Measurements from ENCODE around the gene DHRSX.

The DHRSX gene

DNA sequence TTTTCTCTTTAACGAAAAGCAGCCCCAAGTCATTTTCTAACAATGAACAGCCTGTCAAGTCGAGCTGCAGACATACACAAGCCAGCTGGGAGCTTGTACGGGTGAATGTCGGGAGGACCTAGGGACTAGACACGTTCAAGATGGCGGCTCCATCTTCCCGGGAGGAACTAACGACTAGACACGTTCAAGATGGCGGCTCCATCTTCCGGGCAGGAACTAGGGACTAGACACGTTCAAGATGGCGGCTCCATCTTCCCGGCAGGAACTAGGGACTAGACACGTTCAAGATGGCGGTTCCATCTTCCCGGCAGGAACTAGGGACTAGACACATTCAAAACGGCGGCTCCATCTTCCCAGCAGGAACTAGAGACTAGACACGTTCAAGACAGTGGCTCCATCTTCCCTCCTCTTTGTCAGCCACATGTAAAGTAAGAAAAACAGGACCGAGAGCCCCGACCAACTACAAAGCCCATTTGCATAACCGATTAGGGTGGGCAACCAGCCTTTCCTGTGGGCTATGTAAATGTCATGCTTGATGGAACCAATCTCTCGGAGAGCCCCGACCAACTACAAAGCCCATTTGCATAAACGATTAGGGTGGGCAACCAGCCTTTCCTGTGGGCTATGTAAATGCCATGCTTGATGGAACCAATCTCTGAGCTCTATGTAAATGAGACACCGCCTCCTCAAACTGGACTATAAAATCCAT is 175.5 kb downstream of the DHRSX start (continued):
- TF ChIP-seq, protein P1, sequence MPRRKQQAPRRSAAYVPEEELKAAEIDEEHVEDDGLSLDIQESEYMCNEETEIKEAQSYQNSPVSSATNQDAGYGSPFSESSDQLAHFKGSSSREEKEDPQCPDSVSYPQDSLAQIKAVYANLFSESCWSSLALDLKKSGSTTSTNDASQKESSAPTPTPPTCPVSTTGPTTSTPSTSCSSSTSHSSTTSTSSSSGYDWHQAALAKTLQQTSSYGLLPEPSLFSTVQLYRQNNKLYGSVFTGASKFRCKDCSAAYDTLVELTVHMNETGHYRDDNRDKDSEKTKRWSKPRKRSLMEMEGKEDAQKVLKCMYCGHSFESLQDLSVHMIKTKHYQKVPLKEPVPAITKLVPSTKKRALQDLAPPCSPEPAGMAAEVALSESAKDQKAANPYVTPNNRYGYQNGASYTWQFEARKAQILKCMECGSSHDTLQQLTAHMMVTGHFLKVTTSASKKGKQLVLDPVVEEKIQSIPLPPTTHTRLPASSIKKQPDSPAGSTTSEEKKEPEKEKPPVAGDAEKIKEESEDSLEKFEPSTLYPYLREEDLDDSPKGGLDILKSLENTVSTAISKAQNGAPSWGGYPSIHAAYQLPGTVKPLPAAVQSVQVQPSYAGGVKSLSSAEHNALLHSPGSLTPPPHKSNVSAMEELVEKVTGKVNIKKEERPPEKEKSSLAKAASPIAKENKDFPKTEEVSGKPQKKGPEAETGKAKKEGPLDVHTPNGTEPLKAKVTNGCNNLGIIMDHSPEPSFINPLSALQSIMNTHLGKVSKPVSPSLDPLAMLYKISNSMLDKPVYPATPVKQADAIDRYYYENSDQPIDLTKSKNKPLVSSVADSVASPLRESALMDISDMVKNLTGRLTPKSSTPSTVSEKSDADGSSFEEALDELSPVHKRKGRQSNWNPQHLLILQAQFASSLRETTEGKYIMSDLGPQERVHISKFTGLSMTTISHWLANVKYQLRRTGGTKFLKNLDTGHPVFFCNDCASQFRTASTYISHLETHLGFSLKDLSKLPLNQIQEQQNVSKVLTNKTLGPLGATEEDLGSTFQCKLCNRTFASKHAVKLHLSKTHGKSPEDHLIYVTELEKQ (tag by site-specific recombination; IDR thresholded peaks at IDR 0.05; ENCODE audit: borderline replicate concordance) = no peak
- TF ChIP-seq ZSCAN30 (tag by site-specific recombination; IDR thresholded peaks at IDR 0.05) (no peak), ZNF529 (tag by site-specific recombination; IDR thresholded peaks at IDR 0.05; ENCODE audit: insufficient replicate concordance) (no peak), ZNF654 (tag by site-specific recombination; IDR thresholded peaks at IDR 0.05; ENCODE audit: low read depth) (no peak), ZNF768 (tag by site-specific recombination; IDR thresholded peaks at IDR 0.05) (no peak), ZNF248 (tag by site-specific recombination; IDR thresholded peaks at IDR 0.05) (no peak), ZNF10 (tag by site-specific recombination; IDR thresholded peaks at IDR 0.05) (no peak), ZNF184 (tag by site-specific recombination; IDR thresholded peaks at IDR 0.05) (no peak), MZF1 (tag by site-specific recombination; IDR thresholded peaks at IDR 0.05; ENCODE audit: borderline replicate concordance) (no peak), BCL11A (tag by site-specific recombination; IDR thresholded peaks at IDR 0.05; ENCODE audit: low read depth) (no peak), BCL11B (tag by site-specific recombination; IDR thresholded peaks at IDR 0.05; ENCODE audit: low read depth) (no peak), ZNF174 (tag by site-specific recombination; IDR thresholded peaks at IDR 0.05) (no peak), ZNF626 (tag by site-specific recombination; IDR thresholded peaks at IDR 0.05) (no peak), ZBTB1 (tag by site-specific recombination; IDR thresholded peaks at IDR 0.05) (no peak), ZNF426 (tag by site-specific recombination; IDR thresholded peaks at IDR 0.05) (no peak)
- TF ChIP-seq, protein P2, sequence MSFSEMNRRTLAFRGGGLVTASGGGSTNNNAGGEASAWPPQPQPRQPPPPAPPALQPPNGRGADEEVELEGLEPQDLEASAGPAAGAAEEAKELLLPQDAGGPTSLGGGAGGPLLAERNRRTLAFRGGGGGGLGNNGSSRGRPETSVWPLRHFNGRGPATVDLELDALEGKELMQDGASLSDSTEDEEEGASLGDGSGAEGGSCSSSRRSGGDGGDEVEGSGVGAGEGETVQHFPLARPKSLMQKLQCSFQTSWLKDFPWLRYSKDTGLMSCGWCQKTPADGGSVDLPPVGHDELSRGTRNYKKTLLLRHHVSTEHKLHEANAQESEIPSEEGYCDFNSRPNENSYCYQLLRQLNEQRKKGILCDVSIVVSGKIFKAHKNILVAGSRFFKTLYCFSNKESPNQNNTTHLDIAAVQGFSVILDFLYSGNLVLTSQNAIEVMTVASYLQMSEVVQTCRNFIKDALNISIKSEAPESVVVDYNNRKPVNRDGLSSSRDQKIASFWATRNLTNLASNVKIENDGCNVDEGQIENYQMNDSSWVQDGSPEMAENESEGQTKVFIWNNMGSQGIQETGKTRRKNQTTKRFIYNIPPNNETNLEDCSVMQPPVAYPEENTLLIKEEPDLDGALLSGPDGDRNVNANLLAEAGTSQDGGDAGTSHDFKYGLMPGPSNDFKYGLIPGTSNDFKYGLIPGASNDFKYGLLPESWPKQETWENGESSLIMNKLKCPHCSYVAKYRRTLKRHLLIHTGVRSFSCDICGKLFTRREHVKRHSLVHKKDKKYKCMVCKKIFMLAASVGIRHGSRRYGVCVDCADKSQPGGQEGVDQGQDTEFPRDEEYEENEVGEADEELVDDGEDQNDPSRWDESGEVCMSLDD (tag by site-specific recombination; IDR thresholded peaks at IDR 0.05) = no peak
- TF ChIP-seq, protein P3, sequence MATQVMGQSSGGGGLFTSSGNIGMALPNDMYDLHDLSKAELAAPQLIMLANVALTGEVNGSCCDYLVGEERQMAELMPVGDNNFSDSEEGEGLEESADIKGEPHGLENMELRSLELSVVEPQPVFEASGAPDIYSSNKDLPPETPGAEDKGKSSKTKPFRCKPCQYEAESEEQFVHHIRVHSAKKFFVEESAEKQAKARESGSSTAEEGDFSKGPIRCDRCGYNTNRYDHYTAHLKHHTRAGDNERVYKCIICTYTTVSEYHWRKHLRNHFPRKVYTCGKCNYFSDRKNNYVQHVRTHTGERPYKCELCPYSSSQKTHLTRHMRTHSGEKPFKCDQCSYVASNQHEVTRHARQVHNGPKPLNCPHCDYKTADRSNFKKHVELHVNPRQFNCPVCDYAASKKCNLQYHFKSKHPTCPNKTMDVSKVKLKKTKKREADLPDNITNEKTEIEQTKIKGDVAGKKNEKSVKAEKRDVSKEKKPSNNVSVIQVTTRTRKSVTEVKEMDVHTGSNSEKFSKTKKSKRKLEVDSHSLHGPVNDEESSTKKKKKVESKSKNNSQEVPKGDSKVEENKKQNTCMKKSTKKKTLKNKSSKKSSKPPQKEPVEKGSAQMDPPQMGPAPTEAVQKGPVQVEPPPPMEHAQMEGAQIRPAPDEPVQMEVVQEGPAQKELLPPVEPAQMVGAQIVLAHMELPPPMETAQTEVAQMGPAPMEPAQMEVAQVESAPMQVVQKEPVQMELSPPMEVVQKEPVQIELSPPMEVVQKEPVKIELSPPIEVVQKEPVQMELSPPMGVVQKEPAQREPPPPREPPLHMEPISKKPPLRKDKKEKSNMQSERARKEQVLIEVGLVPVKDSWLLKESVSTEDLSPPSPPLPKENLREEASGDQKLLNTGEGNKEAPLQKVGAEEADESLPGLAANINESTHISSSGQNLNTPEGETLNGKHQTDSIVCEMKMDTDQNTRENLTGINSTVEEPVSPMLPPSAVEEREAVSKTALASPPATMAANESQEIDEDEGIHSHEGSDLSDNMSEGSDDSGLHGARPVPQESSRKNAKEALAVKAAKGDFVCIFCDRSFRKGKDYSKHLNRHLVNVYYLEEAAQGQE (tag by site-specific recombination; IDR thresholded peaks at IDR 0.05) = no peak
- TF ChIP-seq, protein P4, sequence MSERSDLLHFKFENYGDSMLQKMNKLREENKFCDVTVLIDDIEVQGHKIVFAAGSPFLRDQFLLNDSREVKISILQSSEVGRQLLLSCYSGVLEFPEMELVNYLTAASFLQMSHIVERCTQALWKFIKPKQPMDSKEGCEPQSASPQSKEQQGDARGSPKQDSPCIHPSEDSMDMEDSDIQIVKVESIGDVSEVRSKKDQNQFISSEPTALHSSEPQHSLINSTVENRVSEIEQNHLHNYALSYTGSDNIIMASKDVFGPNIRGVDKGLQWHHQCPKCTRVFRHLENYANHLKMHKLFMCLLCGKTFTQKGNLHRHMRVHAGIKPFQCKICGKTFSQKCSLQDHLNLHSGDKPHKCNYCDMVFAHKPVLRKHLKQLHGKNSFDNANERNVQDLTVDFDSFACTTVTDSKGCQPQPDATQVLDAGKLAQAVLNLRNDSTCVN (tag by site-specific recombination; optimal IDR thresholded peaks at IDR 0.05) = no peak
- TF ChIP-seq, protein P5, sequence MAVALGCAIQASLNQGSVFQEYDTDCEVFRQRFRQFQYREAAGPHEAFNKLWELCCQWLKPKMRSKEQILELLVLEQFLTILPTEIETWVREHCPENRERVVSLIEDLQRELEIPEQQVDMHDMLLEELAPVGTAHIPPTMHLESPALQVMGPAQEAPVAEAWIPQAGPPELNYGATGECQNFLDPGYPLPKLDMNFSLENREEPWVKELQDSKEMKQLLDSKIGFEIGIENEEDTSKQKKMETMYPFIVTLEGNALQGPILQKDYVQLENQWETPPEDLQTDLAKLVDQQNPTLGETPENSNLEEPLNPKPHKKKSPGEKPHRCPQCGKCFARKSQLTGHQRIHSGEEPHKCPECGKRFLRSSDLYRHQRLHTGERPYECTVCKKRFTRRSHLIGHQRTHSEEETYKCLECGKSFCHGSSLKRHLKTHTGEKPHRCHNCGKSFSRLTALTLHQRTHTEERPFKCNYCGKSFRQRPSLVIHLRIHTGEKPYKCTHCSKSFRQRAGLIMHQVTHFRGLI (tag by site-specific recombination; IDR thresholded peaks at IDR 0.05) = no peak
- TF ChIP-seq, protein P6, sequence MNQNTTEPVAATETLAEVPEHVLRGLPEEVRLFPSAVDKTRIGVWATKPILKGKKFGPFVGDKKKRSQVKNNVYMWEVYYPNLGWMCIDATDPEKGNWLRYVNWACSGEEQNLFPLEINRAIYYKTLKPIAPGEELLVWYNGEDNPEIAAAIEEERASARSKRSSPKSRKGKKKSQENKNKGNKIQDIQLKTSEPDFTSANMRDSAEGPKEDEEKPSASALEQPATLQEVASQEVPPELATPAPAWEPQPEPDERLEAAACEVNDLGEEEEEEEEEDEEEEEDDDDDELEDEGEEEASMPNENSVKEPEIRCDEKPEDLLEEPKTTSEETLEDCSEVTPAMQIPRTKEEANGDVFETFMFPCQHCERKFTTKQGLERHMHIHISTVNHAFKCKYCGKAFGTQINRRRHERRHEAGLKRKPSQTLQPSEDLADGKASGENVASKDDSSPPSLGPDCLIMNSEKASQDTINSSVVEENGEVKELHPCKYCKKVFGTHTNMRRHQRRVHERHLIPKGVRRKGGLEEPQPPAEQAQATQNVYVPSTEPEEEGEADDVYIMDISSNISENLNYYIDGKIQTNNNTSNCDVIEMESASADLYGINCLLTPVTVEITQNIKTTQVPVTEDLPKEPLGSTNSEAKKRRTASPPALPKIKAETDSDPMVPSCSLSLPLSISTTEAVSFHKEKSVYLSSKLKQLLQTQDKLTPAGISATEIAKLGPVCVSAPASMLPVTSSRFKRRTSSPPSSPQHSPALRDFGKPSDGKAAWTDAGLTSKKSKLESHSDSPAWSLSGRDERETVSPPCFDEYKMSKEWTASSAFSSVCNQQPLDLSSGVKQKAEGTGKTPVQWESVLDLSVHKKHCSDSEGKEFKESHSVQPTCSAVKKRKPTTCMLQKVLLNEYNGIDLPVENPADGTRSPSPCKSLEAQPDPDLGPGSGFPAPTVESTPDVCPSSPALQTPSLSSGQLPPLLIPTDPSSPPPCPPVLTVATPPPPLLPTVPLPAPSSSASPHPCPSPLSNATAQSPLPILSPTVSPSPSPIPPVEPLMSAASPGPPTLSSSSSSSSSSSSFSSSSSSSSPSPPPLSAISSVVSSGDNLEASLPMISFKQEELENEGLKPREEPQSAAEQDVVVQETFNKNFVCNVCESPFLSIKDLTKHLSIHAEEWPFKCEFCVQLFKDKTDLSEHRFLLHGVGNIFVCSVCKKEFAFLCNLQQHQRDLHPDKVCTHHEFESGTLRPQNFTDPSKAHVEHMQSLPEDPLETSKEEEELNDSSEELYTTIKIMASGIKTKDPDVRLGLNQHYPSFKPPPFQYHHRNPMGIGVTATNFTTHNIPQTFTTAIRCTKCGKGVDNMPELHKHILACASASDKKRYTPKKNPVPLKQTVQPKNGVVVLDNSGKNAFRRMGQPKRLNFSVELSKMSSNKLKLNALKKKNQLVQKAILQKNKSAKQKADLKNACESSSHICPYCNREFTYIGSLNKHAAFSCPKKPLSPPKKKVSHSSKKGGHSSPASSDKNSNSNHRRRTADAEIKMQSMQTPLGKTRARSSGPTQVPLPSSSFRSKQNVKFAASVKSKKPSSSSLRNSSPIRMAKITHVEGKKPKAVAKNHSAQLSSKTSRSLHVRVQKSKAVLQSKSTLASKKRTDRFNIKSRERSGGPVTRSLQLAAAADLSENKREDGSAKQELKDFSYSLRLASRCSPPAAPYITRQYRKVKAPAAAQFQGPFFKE (tag by site-specific recombination; IDR thresholded peaks at IDR 0.05; ENCODE audit: borderline replicate concordance) = no peak

Measured in HEK293 (cell line).